Omental fat pad (tissue), 4 donors: ENCODE results near the gene TRIM66. TPM values are rescaled to one million over a fixed set of nuclear protein-coding genes. Genes with fewer than 3 reads are reported as not detected.

Source experiments
- ATAC-seq: fragments of 150-250 bp; one replicate; pipeline ENCODE4 v1.9.1; 2016; ENCODE audit warnings: mild to moderate bottlenecking, moderate library complexity; ENCODE audit not compliant: low FRiP score
- DNase-seq: peaks from one replicate; pipeline ENCODE4 v3.0.0-alpha.2; 2019; ENCODE audit warnings: low spot score
- total RNA-seq, 4 donors: library from RNA; depleted of rRNA; stranded (reverse); fragments of >200 nt; gene quantifications; one replicate each; pipeline ENCODE4 v1.1.0, GENCODE V29; 2016
- TF ChIP-seq, protein P1 (sequence below), 3 donors: fragments of 450-650 bp; IDR thresholded peaks; one replicate each; pipeline ENCODE4 v1.5.1; 2016 to 2017; ENCODE audit warnings: antibody characterized with exemption in 3 of 3, mild to moderate bottlenecking in 3 of 3, moderate library complexity in 2 of 3

Gene TRIM66
- total RNA-seq, 4 donors from 2014 or later, result 3.7 to 11.3 (median 5.1) TPM

DNA sequence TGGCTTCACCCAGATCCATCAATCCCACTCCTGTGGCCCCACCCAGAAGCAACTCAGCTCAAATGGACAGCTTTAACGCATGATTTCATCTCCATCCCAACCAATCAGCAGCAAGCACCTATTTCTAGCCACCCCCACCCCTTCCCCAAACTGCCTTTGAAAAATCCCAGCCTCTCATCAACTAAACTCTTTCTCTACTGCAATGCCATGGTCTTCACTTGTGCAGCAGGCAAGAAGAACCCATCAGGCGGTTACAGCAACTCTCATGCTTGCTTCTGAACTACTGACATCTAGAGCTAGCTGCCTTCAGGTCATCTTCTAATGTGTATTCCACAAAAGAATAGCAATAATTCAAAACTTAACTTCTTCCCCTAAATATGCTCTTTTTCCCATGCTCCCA is 46.3 kb downstream of the TRIM66 start:
- DNase-seq (no peak), ATAC-seq (no peak)
- TF ChIP-seq, protein P1, sequence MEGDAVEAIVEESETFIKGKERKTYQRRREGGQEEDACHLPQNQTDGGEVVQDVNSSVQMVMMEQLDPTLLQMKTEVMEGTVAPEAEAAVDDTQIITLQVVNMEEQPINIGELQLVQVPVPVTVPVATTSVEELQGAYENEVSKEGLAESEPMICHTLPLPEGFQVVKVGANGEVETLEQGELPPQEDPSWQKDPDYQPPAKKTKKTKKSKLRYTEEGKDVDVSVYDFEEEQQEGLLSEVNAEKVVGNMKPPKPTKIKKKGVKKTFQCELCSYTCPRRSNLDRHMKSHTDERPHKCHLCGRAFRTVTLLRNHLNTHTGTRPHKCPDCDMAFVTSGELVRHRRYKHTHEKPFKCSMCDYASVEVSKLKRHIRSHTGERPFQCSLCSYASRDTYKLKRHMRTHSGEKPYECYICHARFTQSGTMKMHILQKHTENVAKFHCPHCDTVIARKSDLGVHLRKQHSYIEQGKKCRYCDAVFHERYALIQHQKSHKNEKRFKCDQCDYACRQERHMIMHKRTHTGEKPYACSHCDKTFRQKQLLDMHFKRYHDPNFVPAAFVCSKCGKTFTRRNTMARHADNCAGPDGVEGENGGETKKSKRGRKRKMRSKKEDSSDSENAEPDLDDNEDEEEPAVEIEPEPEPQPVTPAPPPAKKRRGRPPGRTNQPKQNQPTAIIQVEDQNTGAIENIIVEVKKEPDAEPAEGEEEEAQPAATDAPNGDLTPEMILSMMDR (IDR thresholded peaks at IDR 0.05), result no peak

DNA sequence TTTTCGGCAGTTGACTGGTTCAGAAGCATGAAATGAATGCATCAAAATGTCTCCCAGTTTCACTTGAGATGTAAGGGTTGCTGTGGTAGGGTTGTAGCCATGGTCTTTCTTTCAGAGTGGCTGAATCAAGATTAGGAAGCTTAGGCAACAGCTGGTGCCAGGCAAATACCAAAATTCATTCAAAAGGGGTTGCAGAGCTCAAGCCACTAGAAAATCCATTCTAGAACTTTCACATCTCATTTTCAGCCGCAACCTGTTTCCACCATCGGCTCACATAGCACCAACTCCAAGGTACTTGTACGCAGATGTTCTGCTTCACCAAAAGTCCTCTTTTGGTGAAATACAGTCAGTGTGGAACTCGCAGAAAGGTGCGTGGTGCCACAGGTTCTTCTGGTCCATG is 48.0 kb downstream of the TRIM66 start:
- no peak for ATAC-seq
- DNase-seq, result no peak
- TF ChIP-seq, protein P1 (IDR thresholded peaks at IDR 0.05), result no peak

DNA sequence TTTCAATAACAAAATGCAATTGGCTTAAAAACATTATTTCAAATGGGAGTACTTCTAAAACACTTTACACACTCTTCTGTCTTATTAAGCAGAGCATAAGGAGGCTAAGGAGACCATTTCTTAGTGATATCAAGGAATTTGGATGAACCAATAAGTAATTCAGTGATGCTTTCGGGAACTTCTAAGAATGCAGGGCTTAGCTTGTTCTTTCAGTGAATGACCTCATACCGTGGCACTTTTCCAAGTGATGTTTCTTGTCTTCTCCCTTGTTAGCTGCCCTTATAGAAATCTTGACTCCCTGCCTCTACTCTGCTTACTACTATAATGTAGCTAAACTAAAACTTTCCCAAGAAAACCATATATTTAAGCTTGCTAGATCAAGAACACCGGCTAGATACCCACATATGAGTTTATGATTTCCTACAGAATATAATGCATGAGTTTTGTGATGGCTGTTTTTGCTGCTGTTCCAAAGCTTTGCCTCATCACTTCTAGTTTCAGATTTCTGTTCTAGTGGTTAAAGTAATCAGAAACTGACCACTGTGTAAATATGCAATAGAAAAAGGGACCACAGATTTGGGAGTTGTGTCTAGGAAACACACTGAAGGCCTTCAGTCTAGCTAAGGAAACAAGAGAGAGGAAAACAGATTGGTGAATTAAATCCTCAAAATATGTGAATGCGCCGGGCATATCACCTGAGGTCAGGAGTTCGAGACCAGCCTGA is 50.9 kb downstream of the TRIM66 start:
- no peak for DNase-seq
- TF ChIP-seq, protein P1 (IDR thresholded peaks at IDR 0.05), result no peak
- no peak for ATAC-seq

DNA sequence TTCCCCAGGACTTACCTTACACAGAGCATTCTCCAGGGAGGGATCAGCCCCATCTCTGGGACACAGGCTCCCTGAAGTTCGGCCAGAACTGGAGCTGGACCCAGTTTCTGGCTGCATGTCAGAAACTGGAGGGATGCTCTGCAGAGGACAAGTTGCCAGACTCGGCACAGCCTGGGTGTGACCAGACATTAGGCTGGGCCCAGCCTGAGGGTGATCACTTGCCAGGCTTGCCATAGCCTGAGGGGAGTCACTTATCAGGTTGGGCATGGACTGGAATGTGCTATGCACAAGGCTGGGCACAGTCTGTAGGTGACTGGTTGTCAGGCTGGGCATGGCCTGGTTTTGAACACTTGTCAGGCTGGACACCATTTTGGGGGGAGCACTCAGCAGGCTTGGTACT is 57.8 kb downstream of the TRIM66 start:
- no peak for DNase-seq
- no peak for ATAC-seq
- TF ChIP-seq, protein P1 (IDR thresholded peaks at IDR 0.05), result no peak

DNA sequence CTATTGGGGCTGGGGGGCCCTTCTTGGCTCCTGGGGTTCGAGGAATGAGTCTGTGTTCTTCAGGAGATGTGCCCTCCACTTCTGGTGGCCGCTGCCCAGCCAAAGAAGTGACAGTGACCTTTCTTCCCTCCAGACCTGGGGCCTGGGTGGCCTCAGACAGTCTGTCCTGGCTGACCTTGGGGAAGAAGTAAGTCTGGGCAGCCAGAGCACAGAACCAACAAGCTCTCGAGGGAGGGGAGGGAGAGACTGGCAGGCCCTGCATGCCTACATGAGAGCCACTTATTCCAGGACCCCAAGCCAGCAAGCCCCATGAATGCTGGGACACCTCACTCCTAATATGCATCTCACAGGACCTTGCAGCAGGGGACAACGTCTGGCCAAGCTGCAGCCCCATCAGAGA is 61.3 kb downstream of the TRIM66 start:
- no peak for DNase-seq
- TF ChIP-seq, protein P1 (IDR thresholded peaks at IDR 0.05), result no peak
- ATAC-seq, result no peak

DNA sequence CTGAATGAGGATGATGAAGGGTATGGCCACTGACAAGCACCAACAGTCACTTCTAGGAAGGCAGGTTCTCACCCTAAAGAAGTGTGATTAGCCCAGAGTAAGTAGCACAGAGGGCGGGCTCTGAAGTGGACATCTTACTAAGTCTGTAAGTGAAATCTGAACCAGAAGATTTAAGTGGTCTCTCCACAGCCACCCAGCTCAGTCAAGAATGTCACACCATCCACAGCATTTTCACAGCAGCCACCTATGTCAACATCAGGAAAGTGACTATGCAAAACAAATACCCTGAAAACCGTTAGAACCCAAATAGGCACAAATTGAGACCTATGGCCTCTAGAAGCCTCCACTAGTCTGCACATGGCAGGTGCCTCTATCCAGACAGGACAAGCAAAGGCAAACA is 65.4 kb downstream of the TRIM66 start:
- TF ChIP-seq, protein P1 (IDR thresholded peaks at IDR 0.05), result no peak
- ATAC-seq (no peak), DNase-seq (no peak)

DNA sequence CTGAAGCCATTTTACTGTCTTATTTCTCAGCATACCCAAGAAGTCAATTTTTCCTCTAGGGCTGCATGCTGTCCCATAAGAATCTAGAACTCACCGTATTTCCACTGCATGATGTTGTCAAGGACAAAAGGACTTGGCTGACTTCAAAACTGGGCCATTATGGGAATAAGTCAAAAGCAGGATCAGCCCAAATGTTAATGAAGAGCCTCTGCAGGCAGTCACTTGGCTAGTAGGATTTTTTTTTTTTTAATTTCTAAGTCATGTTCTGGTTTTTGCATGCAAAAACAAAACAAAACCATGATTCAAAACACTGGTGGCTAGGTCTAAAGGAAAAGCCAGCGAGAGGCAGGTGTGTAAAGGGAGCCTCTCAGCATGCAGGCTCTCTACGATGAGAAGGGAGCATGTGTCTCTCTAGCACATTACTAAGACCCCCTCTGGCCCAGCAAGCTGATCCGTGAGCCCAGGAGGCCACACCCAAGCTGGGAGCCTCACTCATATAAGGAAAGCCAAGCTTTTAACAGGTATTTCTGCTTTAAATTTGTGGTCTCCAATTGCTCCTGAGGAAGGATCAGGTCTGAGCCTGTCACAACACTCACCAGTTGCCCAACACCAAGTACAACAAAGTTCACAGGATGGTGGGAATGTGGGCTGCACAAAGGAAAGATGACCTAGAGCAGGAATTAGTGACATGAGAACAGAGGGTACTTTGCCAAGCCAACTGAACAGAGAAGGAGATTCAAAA is 67.0 kb downstream of the TRIM66 start:
- ATAC-seq, result no peak
- TF ChIP-seq, protein P1 (IDR thresholded peaks at IDR 0.05), result no peak
- no peak for DNase-seq
